Activated T-cell treated with anti-CD3 and anti-CD28 coated beads, Interleukin-2, amount 50 U/mL, for 4 hours (primary cell): ENCODE measurements around the gene FCHSD2. TPM values are rescaled to one million over a fixed set of nuclear protein-coding genes. Genes with fewer than 3 reads are reported as not detected.

Experiments
- ATAC-seq, 2 donors: fragments of 200-7000 bp; cut with Tn5 transposase; one replicate each; pipeline ENCODE4 v1.10.0; 2021
- DNase-seq: peaks from one replicate; pipeline ENCODE4 v3.0.0-alpha.2; 2020
- H3K27me3 Mint-ChIP-seq: one replicate; pipeline ENCODE4 v1.8.0; 2021; ENCODE audit warnings: low read depth, mixed read lengths
- H3K36me3 Mint-ChIP-seq: one replicate; pipeline ENCODE4 v1.8.0; 2022; ENCODE audit warnings: mixed read lengths; ENCODE audit not compliant: insufficient read depth
- H3K4me1 Mint-ChIP-seq: one replicate; pipeline ENCODE4 v1.8.0; 2021; ENCODE audit warnings: low read depth, mixed read lengths
- H3K4me3 Mint-ChIP-seq: one replicate; pipeline ENCODE4 v1.8.0; 2021; ENCODE audit warnings: mild to moderate bottlenecking, moderate library complexity, mixed read lengths
- H3K9me3 Mint-ChIP-seq: one replicate; pipeline ENCODE4 v1.8.0; 2021; ENCODE audit warnings: mixed read lengths
- total RNA-seq, 3 donors: library from RNA; stranded (reverse); gene quantifications; one replicate each; pipeline ENCODE4 v1.2.1, GENCODE V29; 2021

The FCHSD2 gene
- total RNA-seq, 3 donors from 2014 or later, result 16.3 to 25.0 (median 20.3) TPM

- Mint-ChIP-seq H3K27me3 (no peaks in the 10 kb centered on the region), H3K4me3 (no peak overlapping the region), H3K36me3 (peaks cover 20% of the 10 kb centered on the region), H3K9me3 (peaks cover 18% of the 10 kb centered on the region), H3K4me1 (peaks cover 5% of the 10 kb centered on the region)
- ATAC-seq, result no peak
- DNase-seq, result no peak
Measured at GRCh38 chr11:73019449-73019848, 122.7 kb downstream of the FCHSD2 start.

GRCh38 chr11:73018856-73019255 is 123.3 kb downstream of the FCHSD2 start:
- Mint-ChIP-seq H3K4me1 (peaks cover 5% of the 10 kb centered on the region), H3K27me3 (no peaks in the 10 kb centered on the region), H3K36me3 (peaks cover 14% of the 10 kb centered on the region), H3K9me3 (peaks cover 12% of the 10 kb centered on the region), H3K4me3 (no peak overlapping the region)
- DNase-seq, result no peak
- no peak for ATAC-seq

- DNase-seq (no peak), ATAC-seq (no peak)
- Mint-ChIP-seq H3K9me3 (no peaks in the 10 kb centered on the region), H3K4me3 (no peak overlapping the region), H3K36me3 (peaks cover 13% of the 10 kb centered on the region), H3K4me1 (peaks cover 5% of the 10 kb centered on the region), H3K27me3 (no peaks in the 10 kb centered on the region)
Measured at GRCh38 chr11:73017024-73017751, 124.9 kb downstream of the FCHSD2 start.

GRCh38 chr11:73013021-73013420 is 129.1 kb downstream of the FCHSD2 start:
- ATAC-seq, result no peak
- Mint-ChIP-seq H3K27me3 (no peaks in the 10 kb centered on the region), H3K4me1 (peaks cover 6% of the 10 kb centered on the region), H3K9me3 (peaks cover 23% of the 10 kb centered on the region), H3K36me3 (peaks cover 40% of the 10 kb centered on the region), H3K4me3 (no peak overlapping the region)
- DNase-seq, result no peak

GRCh38 chr11:73012121-73012863 is 129.8 kb downstream of the FCHSD2 start:
- H3K9me3 Mint-ChIP-seq, result peaks cover 23% of the 10 kb centered on the region
- peaks cover 47% of the 10 kb centered on the region for H3K36me3 Mint-ChIP-seq
- DNase-seq (no peak), ATAC-seq (no peak)
- H3K4me3 Mint-ChIP-seq, result no peak overlapping the region
- H3K4me1 Mint-ChIP-seq, result peaks cover 6% of the 10 kb centered on the region
- no peaks in the 10 kb centered on the region for H3K27me3 Mint-ChIP-seq

GRCh38 chr11:73011126-73011817 is 130.8 kb downstream of the FCHSD2 start:
- no peak for ATAC-seq

GRCh38 chr11:73009972-73010371 is 132.1 kb downstream of the FCHSD2 start:
- peaks cover 54% of the 10 kb centered on the region for H3K36me3 Mint-ChIP-seq
- H3K9me3 Mint-ChIP-seq, result peaks cover 23% of the 10 kb centered on the region
- H3K4me3 Mint-ChIP-seq, result no peak overlapping the region
- DNase-seq, result no peak
- no peak for ATAC-seq
- H3K27me3 Mint-ChIP-seq, result no peaks in the 10 kb centered on the region
- H3K4me1 Mint-ChIP-seq, result peaks cover 9% of the 10 kb centered on the region

More at GRCh38 chr11:73011126-73011817, 130.8 kb downstream of the FCHSD2 start:
- DNase-seq, result no peak
- peaks cover 6% of the 10 kb centered on the region for H3K4me1 Mint-ChIP-seq
- no peaks in the 10 kb centered on the region for H3K27me3 Mint-ChIP-seq
- peaks cover 51% of the 10 kb centered on the region for H3K36me3 Mint-ChIP-seq
- H3K9me3 Mint-ChIP-seq, result peaks cover 23% of the 10 kb centered on the region
- no peak overlapping the region for H3K4me3 Mint-ChIP-seq

GRCh38 chr11:73004088-73004487 is 138.0 kb downstream of the FCHSD2 start:
- H3K4me1 Mint-ChIP-seq, result peaks cover 14% of the 10 kb centered on the region
- H3K9me3 Mint-ChIP-seq, result peaks cover 4% of the 10 kb centered on the region
- no peaks in the 10 kb centered on the region for H3K27me3 Mint-ChIP-seq
- no peak overlapping the region for H3K4me3 Mint-ChIP-seq
- DNase-seq (no peak), ATAC-seq (no peak)
- peaks cover 27% of the 10 kb centered on the region for H3K36me3 Mint-ChIP-seq

GRCh38 chr11:73003088-73003487 is 139.0 kb downstream of the FCHSD2 start:
- DNase-seq (no peak), ATAC-seq (no peak)
- H3K36me3 Mint-ChIP-seq, result peaks cover 23% of the 10 kb centered on the region
- H3K27me3 Mint-ChIP-seq, result no peaks in the 10 kb centered on the region
- peaks cover 14% of the 10 kb centered on the region for H3K4me1 Mint-ChIP-seq
- no peaks in the 10 kb centered on the region for H3K9me3 Mint-ChIP-seq
- no peak overlapping the region for H3K4me3 Mint-ChIP-seq

- DNase-seq (no peak), ATAC-seq (no peak)
- H3K27me3 Mint-ChIP-seq, result no peaks in the 10 kb centered on the region
- H3K4me1 Mint-ChIP-seq, result peaks cover 14% of the 10 kb centered on the region
- H3K4me3 Mint-ChIP-seq, result no peak overlapping the region
- peaks cover 19% of the 10 kb centered on the region for H3K36me3 Mint-ChIP-seq
- no peaks in the 10 kb centered on the region for H3K9me3 Mint-ChIP-seq
Measured at GRCh38 chr11:73002214-73002613, 139.9 kb downstream of the FCHSD2 start.

- Mint-ChIP-seq H3K9me3 (no peaks in the 10 kb centered on the region), H3K4me3 (no peak overlapping the region), H3K36me3 (peaks cover 17% of the 10 kb centered on the region), H3K27me3 (no peaks in the 10 kb centered on the region), H3K4me1 (peaks cover 17% of the 10 kb centered on the region)
- DNase-seq, result no peak
- no peak for ATAC-seq
Measured at GRCh38 chr11:73001615-73002014, 140.5 kb downstream of the FCHSD2 start.

GRCh38 chr11:72998676-72999075 is 143.4 kb downstream of the FCHSD2 start:
- Mint-ChIP-seq H3K4me3 (no peak overlapping the region), H3K9me3 (no peaks in the 10 kb centered on the region), H3K27me3 (no peaks in the 10 kb centered on the region), H3K4me1 (peaks cover 10% of the 10 kb centered on the region), H3K36me3 (peaks cover 15% of the 10 kb centered on the region)
- ATAC-seq (no peak), DNase-seq (no peak)

- Mint-ChIP-seq H3K4me3 (no peak overlapping the region), H3K36me3 (peaks cover 13% of the 10 kb centered on the region), H3K9me3 (no peaks in the 10 kb centered on the region), H3K27me3 (no peaks in the 10 kb centered on the region), H3K4me1 (peaks cover 5% of the 10 kb centered on the region)
- DNase-seq (no peak), ATAC-seq (no peak)
Measured at GRCh38 chr11:72996959-72997358, 145.2 kb downstream of the FCHSD2 start.

GRCh38 chr11:72989727-72990126 is 152.4 kb downstream of the FCHSD2 start:
- Mint-ChIP-seq H3K27me3 (no peaks in the 10 kb centered on the region), H3K36me3 (peaks cover 28% of the 10 kb centered on the region), H3K4me3 (no peak overlapping the region), H3K4me1 (peaks cover 16% of the 10 kb centered on the region), H3K9me3 (no peaks in the 10 kb centered on the region)
- ATAC-seq (no peak), DNase-seq (no peak)
